Measurements from ENCODE around the gene EYA2.

The EYA2 gene

DNA sequence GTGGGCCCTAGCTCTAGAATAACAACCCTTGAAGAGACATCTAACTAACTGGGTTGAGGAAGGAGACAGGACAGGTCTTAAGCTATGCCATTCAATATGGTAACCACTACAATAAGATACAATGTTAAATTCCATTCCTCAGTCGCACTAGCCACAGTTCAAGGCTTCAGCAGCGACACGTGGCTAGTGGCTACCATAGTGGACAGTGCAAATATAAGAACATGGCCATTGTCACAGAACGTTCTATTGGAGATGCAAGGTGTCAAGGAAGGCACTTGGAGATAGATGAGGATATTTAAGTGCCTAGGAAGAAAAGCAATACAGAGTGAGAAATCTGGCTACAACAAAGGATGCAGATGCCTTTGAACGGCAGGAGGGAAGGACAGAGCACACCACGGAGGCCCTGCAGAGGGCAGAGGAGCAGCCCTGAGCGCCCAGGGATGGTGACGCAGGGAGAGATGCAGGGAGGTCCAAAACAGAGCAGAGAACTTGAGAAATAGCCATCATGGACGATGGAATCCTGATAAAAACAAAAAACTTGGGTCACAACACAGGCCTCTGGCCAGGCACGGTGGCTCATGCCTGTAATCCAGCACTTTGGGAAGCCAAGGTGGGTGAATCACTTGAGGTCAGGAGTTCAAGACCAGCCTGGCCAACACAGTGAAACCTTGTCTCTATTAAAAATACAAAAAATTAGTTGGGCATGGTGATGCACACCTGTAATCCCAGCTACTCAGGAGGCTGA is 321.2 kb downstream of the EYA2 start:
- no peak for DNase-seq

DNA sequence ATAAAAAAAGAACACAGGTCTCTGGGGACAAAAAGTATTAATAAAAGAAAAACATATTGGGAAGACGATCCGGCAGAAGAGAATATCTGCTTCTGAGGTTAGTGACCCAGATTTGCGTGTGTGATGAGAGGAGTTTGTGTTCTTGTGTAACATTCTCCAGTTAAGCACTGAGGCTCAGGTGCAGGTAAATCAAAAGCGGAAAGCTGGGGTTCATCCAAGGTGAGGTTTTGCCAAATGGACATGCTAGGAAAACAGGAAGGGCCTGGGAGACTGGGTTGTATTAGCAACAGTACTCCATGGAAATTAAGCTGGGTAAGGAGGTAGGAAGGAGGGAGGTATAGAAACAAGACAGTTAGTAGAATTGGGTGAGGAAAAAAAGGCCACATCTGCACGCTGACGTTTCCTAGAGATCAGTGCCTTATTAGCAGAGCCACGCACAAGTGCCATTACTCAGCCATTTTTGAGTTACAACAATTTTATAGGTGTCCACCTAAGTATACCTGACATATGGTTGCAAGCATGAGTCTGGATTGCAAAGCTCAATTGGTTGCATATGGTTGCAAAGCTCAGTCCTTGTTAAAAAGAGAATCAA is 322.3 kb downstream of the EYA2 start:
- DNase-seq = no peak

GRCh38 chr20:47217482-47218446 is 323.1 kb downstream of the EYA2 start:
- no peak for DNase-seq

DNA sequence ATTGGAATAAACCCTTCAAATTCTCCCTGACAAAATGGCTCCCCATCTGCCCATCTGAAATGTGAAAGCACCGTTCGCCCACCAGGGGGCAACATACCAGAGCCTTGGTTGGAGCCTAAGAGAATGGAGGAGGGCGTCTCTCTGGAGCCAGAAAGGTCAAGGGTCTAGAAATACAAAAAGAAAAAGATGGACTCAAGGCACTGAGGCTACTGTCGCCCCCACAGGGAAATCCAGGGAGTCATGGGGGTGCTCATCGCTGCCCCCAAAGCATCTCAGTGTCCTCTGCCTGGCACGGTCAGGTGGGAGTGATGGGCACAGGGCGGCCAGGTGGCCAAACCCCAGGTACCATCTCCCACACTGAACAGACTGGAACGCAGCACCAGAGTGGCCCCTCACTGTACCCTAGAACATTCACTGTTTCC is 325.5 kb downstream of the EYA2 start:
- peak in 1 of 2 experiments; percentile 54 for DNase-seq

DNA sequence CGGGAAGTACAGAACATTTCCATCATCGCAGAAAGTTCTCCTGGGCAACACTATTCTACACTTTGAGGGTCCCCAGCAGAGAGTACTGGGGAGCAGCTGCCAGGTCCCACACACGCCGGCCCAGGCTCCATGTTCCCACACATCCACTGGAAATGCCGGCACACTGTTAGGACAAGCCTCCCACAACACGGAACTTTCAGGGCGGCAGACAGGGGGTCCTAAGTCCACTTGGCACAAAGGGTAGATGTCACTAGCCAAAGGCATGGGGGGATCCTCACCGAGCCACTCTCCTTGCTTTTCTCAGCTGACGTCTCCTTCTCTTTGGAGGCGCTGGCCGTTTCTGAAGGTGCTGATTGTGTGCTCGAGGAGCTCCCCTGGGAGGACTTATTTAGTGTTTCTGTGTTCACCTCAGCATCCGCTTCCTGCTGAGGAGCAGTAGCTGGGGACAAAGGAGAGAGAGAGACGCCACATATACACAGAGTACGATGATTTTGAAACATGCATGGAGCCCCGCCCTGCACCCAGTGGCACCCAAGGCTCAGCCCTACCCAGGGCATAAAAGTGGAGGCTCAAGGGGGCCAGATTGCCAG is 326.5 kb downstream of the EYA2 start:
- no peak for DNase-seq

- DNase-seq = no peak
Measured at GRCh38 chr20:47222468-47223119, 328.0 kb downstream of the EYA2 start.

- DNase-seq = no peak
Measured at GRCh38 chr20:47223896-47224295, 329.3 kb downstream of the EYA2 start.

DNA sequence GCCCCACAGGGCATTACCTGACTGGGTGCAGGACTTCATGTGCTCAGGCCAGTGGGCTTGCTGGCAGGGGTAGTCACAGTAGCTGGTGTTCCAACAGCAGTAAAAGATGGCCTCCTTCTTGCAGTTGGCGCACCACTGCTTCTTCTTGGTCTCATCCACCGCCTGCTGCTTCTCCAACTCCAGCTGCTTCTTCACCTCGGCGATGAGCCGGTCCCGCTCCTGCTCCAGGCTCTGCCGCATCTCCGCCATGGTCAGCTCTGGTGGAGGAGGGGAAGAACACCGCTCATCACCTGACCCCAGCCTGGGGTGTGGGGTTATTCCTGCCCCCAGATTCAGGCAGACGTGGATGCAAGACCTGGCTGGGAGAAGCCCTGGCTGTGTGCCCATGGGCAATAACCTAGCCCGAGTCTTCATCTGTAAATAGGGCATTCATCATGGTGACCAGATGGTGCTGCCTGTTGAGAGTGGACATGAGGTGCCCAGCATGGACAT is 329.7 kb downstream of the EYA2 start:
- DNase-seq = no peak

GRCh38 chr20:47224857-47225256 is 330.2 kb downstream of the EYA2 start:
- no peak for DNase-seq

GRCh38 chr20:47225458-47225857 is 330.8 kb downstream of the EYA2 start:
- DNase-seq = no peak

DNA sequence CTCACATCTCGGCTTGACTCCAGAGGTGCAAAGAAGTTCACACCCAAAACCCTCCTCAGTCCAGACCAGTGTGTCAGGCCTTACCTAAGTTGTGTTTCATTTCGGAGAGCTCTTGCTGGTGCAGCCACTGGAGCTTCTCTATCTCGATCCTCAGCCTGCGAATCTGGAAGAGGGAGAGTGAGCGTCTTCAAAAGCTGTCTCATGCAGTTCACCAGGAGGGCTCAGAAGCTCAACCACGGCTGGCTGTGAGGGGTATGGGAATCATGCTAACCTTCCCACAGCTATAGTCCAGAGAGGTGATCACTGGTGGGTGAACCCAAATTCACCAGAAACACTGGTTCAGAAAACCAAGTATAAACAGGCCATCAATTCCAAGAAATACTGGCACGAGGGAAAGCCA is 332.5 kb downstream of the EYA2 start:
- DNase-seq = no peak

GRCh38 chr20:47227576-47227975 is 332.9 kb downstream of the EYA2 start:
- no peak for DNase-seq

- no peak for DNase-seq
Measured at GRCh38 chr20:47228654-47229053, 334.0 kb downstream of the EYA2 start.

DNA sequence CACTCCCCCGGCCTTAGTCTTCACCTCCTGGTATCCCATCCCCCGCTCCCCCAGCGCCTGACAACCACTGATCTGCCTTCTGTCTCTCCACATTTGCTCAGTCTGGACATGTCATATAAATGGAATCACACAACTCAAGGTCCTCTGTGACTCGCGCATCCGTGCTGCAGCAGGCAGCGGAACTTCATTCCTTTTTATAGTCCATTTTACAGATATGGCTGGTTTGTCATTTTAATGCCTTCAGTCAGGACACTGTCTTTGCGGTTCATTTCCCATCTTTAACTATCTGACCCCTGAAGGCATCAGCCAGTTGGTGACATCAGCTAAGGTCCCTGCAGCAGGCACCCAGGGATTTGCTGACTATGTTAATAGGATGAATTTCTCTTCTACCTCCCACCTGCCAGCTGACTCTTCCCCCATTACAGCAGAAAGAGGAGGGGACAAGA is 336.2 kb downstream of the EYA2 start:
- DNase-seq = no peak

DNA sequence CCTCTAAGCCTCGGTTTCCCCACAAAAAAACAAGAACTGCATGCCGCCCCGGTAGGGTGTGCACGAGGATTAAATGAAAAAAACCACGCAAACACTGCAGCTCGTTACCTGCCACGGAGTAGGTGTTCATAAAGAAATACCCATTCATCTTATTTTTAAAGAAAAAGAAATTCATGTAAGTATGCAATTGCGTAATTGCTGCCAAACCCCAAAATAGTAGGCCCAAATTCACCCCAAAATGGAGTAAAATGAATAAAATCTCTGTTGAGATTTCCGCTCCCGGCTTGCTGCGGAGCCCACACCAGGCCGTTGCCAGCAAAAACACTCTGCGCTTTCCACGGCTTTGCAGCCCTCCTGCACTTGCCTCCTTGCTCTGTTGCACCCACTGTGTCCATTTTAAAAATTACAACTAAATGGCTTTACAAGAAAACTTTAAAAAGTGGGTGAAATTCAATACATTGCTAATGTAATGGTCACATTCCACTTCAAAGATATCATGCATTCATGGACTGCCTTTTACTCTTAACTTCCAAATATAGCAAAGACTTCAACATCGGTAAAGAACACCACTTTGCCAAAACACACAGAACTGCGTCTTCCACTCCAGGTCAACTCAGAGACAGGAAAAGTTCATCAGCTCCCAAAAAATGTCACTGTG is 336.9 kb downstream of the EYA2 start:
- no peak for DNase-seq

DNA sequence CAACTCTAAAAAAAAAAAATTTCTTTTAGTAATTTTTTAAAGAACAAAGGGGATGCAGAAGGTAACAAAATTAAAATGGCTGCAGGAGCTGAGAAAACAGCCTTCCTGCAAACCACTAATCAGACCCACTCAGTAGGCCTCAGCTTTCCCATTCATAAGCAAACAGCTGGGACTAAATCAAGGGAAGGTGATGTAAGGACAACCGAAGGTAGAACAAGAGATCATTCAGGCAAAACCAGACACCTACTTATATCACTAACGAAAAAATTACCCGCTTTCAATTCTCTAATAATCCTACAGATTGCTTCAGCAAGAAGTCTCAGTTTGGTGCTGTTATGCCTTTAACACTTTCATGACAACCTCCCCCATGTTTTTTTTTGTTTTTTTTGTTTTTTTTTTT is 337.9 kb downstream of the EYA2 start:
- DNase-seq = no peak

DNA sequence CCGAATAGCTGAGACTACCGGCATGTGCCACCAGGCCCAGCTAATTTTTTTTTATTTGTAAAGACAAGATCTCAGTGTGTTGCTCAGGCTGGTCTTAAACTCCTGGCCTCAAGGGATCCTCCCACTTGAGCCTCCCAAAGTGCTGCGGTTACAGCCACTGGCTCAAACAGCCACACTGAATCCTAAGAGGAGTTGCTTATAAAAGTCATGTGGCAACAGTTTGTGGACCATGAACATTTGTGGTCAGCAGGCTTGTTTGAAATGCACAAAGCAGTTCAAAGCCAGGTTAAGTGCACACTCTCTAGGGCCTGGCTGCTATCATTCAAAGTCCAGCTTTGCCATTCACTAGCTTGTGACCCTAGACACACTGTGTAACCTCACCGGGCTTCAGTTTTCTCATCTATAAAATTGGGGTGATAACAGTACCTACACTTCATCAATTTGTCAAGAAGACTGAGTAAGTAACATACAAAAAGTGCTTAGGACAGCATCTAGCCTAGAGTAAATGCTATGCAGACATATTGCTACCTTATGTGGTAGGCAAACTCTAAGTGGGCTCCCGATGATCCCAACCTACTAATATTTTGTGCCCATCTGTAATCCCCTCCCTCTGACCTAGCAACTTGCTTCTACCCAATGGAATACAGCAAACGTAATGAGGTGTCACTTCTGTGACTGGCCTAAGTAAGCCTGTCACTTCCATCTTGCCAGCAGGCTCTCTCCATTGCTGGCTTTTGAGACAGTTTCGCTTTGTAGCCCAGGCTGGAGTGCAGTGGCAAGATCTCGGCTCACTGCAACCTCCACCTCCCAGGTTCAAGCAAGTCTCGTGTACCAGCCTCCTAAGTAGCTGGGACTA is 338.9 kb downstream of the EYA2 start:
- no peak for DNase-seq

DNA sequence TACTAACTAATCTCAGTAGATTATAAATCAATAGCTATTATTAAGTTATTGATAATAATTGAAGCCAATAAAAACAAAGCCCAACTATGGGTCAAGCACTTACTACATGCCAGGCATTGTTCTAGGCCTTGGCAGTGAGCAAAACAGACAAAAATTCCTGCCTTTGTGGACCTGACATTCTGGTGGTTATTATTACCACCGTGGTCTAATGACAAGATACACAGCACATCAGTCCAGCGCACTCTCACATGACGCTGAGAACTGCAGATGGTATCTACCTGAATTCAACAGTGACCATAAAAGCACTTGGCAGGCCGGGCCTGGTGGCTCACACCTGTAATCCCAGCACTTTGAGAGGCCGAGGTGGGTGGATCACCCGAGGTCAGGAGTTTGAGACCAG is 340.5 kb downstream of the EYA2 start:
- DNase-seq = no peak

DNA sequence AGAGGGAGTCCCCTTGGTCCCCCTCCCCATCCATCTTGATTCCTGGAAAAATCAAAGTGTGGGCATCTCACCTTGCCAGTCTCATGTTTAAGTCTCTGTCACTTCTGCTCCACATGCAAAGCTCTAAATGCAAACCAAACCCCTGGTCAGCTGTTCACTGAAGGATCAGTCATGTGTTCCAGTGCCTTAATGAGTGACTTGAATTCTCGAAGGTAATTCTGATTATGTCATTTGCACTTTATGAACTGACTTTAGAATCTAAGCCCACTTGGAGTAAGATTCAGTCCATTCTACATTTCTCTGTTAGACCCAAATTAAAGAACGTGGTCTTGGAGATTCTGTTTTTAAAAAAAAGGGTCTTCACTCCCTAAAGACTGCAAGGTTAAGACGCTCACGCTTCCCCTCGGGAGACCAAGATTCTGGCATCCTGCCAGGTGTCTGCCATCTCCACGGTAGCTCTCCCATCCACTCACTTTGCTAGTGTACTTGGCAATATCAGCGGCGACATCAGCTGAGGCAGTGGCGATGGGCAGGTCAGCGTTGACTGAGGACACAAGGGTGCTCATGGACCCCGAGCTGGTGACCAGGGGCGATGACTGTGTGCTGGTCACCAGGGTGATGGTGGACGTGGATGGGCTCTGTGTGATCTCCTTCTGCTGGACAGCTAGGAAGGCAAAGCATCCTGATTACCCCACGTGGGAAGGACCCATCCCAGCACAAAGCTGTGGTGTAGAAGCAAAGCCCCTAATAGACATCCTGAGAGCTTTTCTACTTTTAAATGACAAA is 341.4 kb downstream of the EYA2 start:
- no peak for DNase-seq

DNA sequence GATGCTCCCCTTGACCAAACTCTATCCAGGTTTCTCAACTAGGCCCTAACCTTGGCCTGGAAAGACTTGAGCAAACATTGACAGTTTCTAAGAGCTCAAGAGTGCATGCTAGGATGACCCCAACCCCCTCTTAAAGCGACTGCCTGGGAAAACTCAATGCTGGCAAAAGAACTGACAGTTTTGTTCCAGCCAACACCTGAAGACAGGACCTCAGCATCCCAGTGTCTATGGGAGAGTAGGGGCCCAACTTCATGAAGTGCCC is 341.9 kb downstream of the EYA2 start:
- no peak for DNase-seq
